Left lung (tissue), 10 donors: ENCODE results near the gene AHCYL1. TPM values are rescaled to one million over a fixed set of nuclear protein-coding genes. Genes with fewer than 3 reads are reported as not detected.

Experiments used
- ATAC-seq: fragments of 200-7000 bp; cut with Tn5 transposase; one replicate; pipeline ENCODE4 v1.9.1; 2020; ENCODE audit warnings: moderate library complexity
- DNase-seq, 4 donors: peaks; one replicate each; pipeline ENCODE4 v3.0.0-alpha.2; 2013 to 2020
- H3K27ac ChIP-seq, 2 donors: fragments of 200-600 bp; sonication (generic) in 1 of 2; one replicate each; pipeline versions ENCODE4 v1.5.0 to v1.8.0; 2020 to 2021
- H3K27me3 ChIP-seq, 2 donors: fragments of 200-600 bp; sonication (generic) in 1 of 2; one replicate each; pipeline versions ENCODE4 v1.5.0 to v1.8.0; 2020 to 2021
- H3K36me3 ChIP-seq, 2 donors: fragments of 200-600 bp; sonication (generic) in 1 of 2; one replicate each; pipeline versions ENCODE4 v1.5.0 to v1.8.0; 2020 to 2021
- H3K4me1 ChIP-seq, 2 donors: fragments of 200-600 bp; one replicate each; pipeline ENCODE4 v1.8.0; 2021
- H3K4me3 ChIP-seq, 2 donors: fragments of 200-600 bp; sonication (generic) in 1 of 2; one replicate each; pipeline versions ENCODE4 v1.5.0 to v1.8.0; 2020 to 2021; ENCODE audit warnings: mild to moderate bottlenecking in 1 of 2
- H3K9me3 ChIP-seq, 2 donors: fragments of 200-600 bp; sonication (generic) in 1 of 2; one replicate each; pipeline versions ENCODE4 v1.5.0 to v1.8.0; 2020 to 2021
- intact Hi-C, 2 donors: fragments of 100-400 bp; cut with DNase I; formaldehyde crosslinking; loops; one replicate each; pipeline versions ENCODE4 v1.11.2 to v1.14.2; 2022
- polyA plus RNA-seq, 6 donors: library from polyadenylated mRNA; unstranded; fragments of 120-200 nt; gene quantifications; one replicate each; pipeline ENCODE4 v1.2.1, GENCODE V29; 2013; ENCODE audit not compliant: insufficient read length in 6 of 6
- total RNA-seq, 2 donors: library from RNA; stranded (reverse); fragmentation: NEBNext Ultra II Directional; extraction: Animal tissue kit (Norgen Biotek cat#: 25700); gene quantifications; one replicate each; pipeline ENCODE4 v1.2.1, GENCODE V29; 2021
- TF ChIP-seq, protein P1 (sequence below), 2 donors: fragments of 200-600 bp; sonication (generic) in 1 of 2; IDR thresholded peaks; one replicate each; pipeline versions ENCODE4 v1.5.0 to v1.8.0; 2021; ENCODE audit warnings: antibody characterized with exemption in 2 of 2
- donor health status: DM: no; HTN: yes; CAD: no.
- donor health status: DM: no; HTN: no; CAD: no.

Gene AHCYL1
- total and polyA plus RNA-seq, 8 donors, result 73.3 to 116 (median 83.9) TPM

- Histone ChIP-seq H3K27ac (no peak overlapping the region), H3K9me3 (no peaks in the 10 kb centered on the region), H3K27me3 (peaks cover 60 to 70% of the 10 kb centered on the region in 2 donors), H3K4me3 (no peak overlapping the region), H3K36me3 (no peaks in the 10 kb centered on the region), H3K4me1 (peaks cover 15 to 34% of the 10 kb centered on the region in 2 donors)
- intact Hi-C loops, result no loop called here
- DNase-seq (no peak), ATAC-seq (no peak)
- TF ChIP-seq, protein P1, sequence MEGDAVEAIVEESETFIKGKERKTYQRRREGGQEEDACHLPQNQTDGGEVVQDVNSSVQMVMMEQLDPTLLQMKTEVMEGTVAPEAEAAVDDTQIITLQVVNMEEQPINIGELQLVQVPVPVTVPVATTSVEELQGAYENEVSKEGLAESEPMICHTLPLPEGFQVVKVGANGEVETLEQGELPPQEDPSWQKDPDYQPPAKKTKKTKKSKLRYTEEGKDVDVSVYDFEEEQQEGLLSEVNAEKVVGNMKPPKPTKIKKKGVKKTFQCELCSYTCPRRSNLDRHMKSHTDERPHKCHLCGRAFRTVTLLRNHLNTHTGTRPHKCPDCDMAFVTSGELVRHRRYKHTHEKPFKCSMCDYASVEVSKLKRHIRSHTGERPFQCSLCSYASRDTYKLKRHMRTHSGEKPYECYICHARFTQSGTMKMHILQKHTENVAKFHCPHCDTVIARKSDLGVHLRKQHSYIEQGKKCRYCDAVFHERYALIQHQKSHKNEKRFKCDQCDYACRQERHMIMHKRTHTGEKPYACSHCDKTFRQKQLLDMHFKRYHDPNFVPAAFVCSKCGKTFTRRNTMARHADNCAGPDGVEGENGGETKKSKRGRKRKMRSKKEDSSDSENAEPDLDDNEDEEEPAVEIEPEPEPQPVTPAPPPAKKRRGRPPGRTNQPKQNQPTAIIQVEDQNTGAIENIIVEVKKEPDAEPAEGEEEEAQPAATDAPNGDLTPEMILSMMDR (IDR thresholded peaks at IDR 0.05), result no peak
Measured at GRCh38 chr1:110067479-110067892, 82.9 kb downstream of the AHCYL1 start.

DNA sequence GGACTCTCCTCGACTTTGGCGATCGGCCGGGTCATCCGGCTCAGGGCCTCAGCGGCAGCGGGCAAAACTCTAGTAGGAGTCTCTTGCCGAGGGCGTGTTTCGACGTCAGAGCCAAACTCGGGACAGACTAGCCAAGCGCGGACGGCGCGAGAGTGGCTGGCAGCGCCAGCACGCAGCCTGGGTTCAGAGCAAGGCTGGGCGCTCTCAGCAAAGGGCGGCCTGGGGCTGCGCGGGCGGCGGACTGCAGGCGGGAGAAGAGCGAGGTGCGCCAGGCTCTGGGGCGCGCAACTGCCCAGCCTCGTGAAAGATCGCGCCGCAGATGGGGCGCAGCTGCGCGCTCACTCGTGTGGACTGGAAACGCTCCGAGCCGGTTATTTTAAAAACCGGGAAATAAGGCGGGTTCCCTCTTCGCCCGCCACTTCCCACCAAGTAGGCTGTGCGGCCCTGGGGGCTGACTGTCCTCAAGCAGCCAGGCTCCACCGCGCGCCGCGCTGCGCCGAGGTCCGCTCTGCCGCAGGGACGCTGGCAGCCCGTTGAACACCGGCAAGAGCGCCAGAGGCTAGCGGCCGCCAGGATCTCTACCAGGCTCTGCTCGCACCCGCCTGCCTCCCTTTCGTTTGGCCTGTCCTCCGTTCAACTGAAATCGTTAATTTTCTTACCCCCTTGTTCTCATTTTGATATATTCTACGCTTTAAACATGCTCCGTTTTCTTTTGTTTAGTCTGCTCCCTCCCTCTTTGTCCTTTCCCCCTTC is 83.5 kb downstream of the AHCYL1 start:
- Histone ChIP-seq H3K4me3 (no peak overlapping the region), H3K4me1 (peaks cover 15 to 34% of the 10 kb centered on the region in 2 donors), H3K27ac (no peak overlapping the region), H3K27me3 (peaks cover 62 to 76% of the 10 kb centered on the region in 2 donors), H3K9me3 (no peaks in the 10 kb centered on the region), H3K36me3 (no peaks in the 10 kb centered on the region)
- ATAC-seq (no peak), DNase-seq (peak in 1 of 4 donors; percentile 31)
- TF ChIP-seq, protein P1 (IDR thresholded peaks at IDR 0.05), result no peak
- intact Hi-C loops, result no loop called here

GRCh38 chr1:110068646-110069403 is 84.3 kb downstream of the AHCYL1 start:
- Histone ChIP-seq H3K9me3 (no peaks in the 10 kb centered on the region), H3K4me1 (peaks cover 15 to 34% of the 10 kb centered on the region in 2 donors), H3K36me3 (no peaks in the 10 kb centered on the region), H3K27me3 (peaks cover 62 to 83% of the 10 kb centered on the region in 2 donors), H3K27ac (no peak overlapping the region), H3K4me3 (peak overlapping the region in 1 of 2 donors; percentile 0)
- DNase-seq (peak in 1 of 4 donors; percentile 24), ATAC-seq (peak; percentile 6)
- TF ChIP-seq, protein P1 (IDR thresholded peaks at IDR 0.05), result no peak
- intact Hi-C loops, result no loop called here

DNA sequence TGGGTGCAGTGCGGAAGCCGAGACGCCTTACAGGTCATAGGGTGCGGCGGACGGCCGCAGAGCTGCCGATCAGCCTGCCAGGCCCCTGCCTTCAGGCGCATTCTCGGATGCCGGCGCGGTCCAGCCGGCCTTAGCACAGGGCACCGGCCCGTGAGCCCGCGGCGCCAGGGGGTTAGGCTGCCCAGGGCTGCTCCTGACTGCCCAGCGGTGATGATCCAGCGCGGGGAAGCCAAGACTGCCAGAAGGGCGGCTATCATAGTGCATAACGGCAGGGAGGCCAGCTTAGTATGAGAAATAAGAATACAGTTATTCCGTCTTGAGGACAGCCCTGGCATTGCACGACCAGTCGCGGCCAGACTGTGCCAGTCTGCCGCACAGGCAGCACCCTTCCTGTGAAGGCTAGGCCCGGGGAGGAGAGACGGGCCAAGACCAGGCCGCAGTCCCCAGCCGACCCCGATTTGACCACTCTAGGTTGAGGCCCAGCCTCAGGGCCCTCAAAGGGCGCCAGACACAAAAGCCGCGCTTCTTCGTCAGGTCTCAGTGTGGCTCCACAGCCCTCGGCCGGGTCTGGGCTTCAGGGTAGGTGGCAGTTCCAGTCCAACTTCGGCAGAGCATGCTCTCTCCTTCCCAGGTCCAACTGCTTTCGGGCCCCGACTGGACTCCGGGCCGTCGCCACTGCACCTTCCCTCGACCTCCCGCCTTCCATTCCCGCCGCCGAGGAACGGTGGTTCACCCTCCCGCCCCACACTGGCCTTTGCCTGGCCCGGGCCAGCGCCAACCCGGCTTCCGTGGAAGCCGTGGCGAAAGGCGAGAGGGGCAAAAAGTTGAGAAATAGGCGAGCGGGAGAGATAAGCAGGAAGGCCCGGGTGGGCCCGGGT is 85.1 kb downstream of the AHCYL1 start:
- ATAC-seq (peak; percentile 29), DNase-seq (no peak)
- intact Hi-C loops, result no loop called here
- no peak overlapping the region for H3K27ac ChIP-seq
- H3K9me3 ChIP-seq, result no peaks in the 10 kb centered on the region
- peaks cover 15 to 34% of the 10 kb centered on the region in 2 donors for H3K4me1 ChIP-seq
- H3K4me3 ChIP-seq, result no peak overlapping the region
- H3K36me3 ChIP-seq, result no peaks in the 10 kb centered on the region
- H3K27me3 ChIP-seq, result peaks cover 62 to 83% of the 10 kb centered on the region in 2 donors
- TF ChIP-seq, protein P1 (IDR thresholded peaks at IDR 0.05), result no peak
